KG1 (cell line): ENCODE results near the gene EPAS1.

Experiments
- DNase-seq: peaks from one replicate; lab custom pipeline; 2025; lab: John Stamatoyannopoulos, UW

The EPAS1 gene

GRCh38 chr2:46410273-46411244 is 113.4 kb downstream of the EPAS1 start:
- DNase-seq = no peak

GRCh38 chr2:46411245-46411641 is 114.0 kb downstream of the EPAS1 start:
- no peak for DNase-seq

GRCh38 chr2:46411985-46412384 is 114.8 kb downstream of the EPAS1 start:
- DNase-seq = no peak

GRCh38 chr2:46413111-46413510 is 115.9 kb downstream of the EPAS1 start:
- DNase-seq = no peak

GRCh38 chr2:46413631-46414030 is 116.4 kb downstream of the EPAS1 start:
- no peak for DNase-seq

GRCh38 chr2:46414701-46415100 is 117.5 kb downstream of the EPAS1 start:
- DNase-seq = no peak

GRCh38 chr2:46416280-46416679 is 119.1 kb downstream of the EPAS1 start:
- DNase-seq = no peak

- no peak for DNase-seq
These were observed 119.7 kb downstream of the EPAS1 start for GRCh38 chr2:46416739-46417403.

- no peak for DNase-seq
These were observed 123.7 kb downstream of the EPAS1 start for GRCh38 chr2:46420945-46421344.

- DNase-seq = no peak
These were observed 124.2 kb downstream of the EPAS1 start for GRCh38 chr2:46421361-46421760.

- DNase-seq = no peak
These were observed 125.6 kb downstream of the EPAS1 start for GRCh38 chr2:46422717-46423394.

GRCh38 chr2:46424937-46425336 is 127.7 kb downstream of the EPAS1 start:
- no peak for DNase-seq

- no peak for DNase-seq
These were observed 131.8 kb downstream of the EPAS1 start for GRCh38 chr2:46428911-46429436.

GRCh38 chr2:46430413-46430812 is 133.2 kb downstream of the EPAS1 start:
- no peak for DNase-seq

GRCh38 chr2:46430992-46431391 is 133.8 kb downstream of the EPAS1 start:
- no peak for DNase-seq

- no peak for DNase-seq
These were observed 134.5 kb downstream of the EPAS1 start for GRCh38 chr2:46431481-46432235.

GRCh38 chr2:46434851-46435273 is 137.7 kb downstream of the EPAS1 start:
- no peak for DNase-seq

- DNase-seq = no peak
These were observed 138.1 kb downstream of the EPAS1 start for GRCh38 chr2:46435353-46435752.

- no peak for DNase-seq
These were observed 138.7 kb downstream of the EPAS1 start for GRCh38 chr2:46435796-46436360.
